GM21737 (cell line): ENCODE data around the gene GRM4.

Experiments used
- ATAC-seq: cut with Tn5 transposase; IDR thresholded peaks from one replicate; pipeline ENCODE4 v1.9.1; 2021; ENCODE audit warnings: mild to moderate bottlenecking, moderate library complexity; ENCODE audit not compliant: unreplicated experiment

GRM4 gene

GRCh38 chr6:34143196-34143883 is 2.5 kb downstream of the GRM4 start:
- no peak for ATAC-seq

DNA sequence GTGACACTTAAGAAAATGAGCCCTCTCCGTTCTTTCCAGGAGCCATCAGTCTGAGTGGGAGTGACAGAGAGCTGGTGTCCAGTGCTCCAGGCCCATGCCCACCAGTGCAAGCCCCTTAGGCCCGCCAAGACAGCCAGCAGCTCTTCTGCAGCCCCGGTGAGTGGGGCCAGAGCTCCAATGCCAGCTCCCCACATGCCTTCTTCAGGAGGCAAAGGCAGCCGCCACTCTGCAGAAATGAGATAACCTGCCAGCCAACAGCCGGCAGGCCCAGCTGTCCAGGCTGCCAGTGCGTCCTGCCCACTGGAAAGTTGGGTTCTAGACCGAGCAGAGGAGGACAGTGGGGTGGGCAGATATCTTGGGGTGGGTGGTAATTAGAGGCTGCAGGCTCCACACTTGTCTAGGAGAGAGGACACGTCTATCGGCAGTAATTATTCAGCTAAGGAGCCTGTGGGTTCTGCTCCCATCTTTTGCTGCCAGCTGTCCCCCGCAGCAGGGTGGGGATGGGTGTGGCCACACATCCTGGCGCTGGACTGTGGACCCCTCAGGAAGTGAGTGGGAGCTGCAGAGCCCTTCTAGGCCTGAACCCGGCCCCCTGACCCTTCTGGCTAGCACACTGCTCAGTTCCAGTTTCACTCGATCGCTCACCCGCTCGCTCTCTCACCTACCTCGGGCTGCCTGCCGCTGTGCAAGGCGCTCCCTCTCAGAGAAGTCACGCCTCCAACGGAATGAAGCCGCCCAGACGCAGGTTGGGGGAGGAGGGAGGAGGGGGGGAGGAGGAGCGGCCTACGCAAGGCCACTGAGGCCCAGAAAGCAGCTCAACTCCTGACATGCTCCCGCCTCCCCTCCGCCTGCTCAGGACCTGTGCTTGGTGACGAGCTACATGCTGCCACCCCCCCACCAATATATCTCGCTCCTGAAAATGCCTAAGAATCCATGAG is 3.6 kb downstream of the GRM4 start:
- ATAC-seq, result no peak

DNA sequence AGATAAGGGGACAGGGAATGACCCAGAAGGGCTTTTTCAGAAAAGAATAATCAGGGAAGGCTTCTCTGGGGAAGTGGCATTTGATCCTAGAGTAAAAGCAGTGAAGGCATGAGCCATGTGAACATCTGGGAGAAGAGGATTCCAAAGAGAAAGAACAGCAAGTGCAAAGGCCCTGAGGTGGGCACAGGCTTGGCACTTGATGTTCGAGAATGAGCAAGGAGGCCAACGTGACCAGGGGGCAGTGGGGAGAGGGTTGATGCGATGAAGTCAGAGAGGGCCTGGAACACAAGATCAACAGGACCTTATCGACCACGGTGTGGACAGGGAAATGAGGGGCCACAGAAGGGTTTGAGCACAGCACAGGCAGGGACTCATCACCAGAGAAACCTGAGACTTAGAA is 5.8 kb downstream of the GRM4 start:
- ATAC-seq, result no peak

DNA sequence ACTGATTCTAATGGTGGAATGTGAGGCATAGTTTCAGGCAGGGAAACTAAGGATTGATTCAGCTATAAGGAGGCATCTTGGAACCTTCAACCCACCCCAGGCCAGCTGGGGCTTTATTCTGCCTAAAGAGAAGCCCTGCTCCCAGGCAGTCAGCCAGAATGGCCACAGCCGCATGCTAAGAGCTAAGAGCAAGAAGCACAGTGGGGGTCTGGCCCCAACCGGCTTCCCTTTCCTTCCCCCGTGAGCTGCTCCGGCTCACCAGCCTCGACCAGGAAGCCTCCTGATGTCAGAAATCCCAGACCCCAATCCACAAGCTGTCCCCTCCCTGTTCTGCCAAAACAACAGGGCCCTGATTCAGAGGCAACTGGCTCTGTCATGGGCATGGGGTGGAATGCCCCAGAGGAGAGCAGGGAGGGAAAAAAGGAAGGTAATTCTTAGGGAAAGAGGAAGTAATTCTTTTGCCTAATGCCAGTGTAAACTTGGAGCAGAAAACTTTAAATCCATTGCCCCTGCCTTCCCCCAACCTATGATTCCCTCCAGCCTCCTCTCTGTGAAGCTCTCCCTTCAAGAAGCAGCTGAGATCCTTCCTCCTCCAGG is 6.9 kb downstream of the GRM4 start:
- ATAC-seq, result no peak

- ATAC-seq, result no peak
These were observed 7.7 kb downstream of the GRM4 start for GRCh38 chr6:34138191-34138590.

DNA sequence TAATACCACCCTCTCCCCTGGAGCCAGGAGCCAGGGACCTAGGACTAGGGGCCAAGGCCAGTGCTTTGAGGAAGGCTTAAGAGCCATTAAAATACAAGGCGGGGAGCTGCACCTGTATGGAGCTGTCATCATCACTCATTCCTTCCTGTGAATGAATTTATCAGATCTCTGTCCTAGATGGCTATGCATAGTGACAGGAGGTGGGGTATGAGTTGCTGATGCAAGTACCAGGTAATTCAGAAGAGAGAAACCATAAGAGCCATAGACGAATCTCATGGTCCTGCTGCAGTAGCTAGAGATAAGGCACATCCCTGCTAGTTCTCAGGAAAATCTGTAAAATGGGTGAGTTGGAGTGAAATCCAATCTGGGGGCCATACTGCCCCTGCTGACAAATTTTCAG is 10.3 kb downstream of the GRM4 start:
- ATAC-seq, result no peak

- no peak for ATAC-seq
These were observed 13.3 kb downstream of the GRM4 start for GRCh38 chr6:34132486-34133185.

DNA sequence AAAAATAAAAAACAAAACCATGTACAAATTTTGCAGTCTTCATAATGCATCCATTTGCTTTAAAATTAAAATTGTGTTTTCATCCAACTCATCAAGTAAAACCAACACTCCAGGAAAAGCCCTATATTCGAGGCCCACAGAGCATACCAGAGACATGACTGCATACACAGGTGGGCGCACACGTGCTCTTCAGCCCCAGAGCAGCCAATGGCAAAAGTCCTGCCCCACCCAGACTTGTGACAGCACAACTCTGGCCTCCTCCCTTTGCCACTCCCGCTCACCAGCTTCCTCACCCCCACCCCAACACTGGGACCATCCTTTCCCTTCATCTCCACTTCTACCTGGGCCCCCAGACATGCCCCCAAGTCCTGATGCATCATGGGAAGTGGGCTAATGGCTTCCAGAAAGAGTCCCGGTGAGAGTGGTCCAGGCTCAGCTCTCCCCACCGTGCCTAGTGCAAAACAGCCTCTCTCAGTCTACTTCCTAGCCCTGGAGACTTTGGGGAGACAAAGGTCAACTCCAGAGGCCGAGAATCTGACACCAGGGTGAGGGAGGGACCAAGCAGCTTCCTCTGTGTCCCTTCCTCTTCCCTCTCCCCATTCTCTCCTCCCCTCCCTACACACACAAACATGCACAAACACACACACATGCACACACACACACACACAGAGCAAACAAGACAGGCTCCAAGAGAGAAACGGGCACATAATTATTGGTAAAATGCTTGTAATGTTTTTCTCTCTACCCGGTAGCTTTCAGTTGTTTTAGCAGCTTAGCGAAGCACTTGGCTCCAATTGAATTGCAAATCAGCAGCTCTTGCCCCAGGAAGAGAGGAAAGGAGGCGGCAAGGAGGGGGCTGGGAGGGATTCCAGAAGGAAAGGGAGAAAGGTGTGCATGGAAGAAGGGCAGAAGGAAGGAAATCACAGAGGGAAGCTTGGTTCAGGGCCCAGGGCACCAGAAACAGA is 14.3 kb downstream of the GRM4 start:
- ATAC-seq, result no peak

DNA sequence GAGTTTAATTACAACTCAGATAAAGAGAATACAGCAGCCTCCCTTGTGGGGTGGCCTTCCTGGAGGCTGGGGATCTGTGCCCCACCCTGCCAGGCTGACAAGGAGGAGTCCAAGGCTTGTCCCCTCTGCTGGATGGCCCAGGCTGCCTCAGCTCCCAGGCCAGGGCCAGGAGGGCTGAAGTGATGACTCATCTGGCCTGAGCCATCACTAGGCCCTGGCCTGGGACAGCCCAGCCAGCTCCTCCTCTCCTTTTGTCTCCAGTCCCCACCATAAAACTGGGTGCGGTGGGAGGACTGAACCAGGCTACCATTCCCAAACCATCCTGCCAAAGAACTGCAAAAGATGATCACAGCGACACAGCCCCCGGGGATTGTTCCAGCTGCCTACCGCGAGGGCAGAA is 15.0 kb downstream of the GRM4 start:
- no peak for ATAC-seq

DNA sequence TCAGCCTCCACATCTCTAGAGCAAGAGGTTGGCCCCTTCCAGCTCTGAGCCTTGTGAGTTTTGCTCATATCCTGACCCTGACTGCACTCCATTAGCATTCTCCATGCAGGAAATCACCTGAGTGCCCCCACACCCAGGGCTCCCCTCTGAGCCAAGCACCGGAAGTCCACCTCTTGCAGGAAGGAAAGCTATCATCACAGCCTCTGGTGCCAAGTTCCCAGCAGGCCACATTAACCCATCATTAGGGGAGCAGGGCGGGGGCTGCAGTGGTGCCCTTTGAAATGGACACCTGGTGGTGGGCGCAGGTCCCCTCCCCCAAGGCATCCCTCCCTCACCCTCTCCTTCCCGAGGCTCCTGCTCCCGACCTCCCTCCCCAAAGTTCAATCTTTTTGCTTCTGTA is 16.1 kb downstream of the GRM4 start:
- no peak for ATAC-seq

DNA sequence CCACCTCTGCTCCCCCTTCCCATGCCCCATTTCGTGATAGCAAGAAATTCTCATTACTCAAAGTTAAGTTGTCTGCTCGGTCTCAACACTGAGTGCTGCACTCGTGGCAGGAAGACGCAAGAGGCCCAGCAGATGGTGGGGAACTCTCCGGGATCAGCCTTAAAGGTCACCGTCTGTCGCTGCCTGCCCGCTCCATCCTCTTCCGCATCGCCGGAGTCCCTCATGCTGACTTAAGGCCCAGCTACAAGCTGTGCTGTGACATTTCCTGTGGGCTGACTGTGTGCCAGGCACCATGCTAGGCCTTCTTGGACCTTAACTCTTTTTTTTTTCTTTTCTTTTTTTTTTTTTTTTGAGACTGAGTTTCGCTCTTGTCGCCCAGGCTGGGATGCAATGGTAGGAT is 17.8 kb downstream of the GRM4 start:
- no peak for ATAC-seq

DNA sequence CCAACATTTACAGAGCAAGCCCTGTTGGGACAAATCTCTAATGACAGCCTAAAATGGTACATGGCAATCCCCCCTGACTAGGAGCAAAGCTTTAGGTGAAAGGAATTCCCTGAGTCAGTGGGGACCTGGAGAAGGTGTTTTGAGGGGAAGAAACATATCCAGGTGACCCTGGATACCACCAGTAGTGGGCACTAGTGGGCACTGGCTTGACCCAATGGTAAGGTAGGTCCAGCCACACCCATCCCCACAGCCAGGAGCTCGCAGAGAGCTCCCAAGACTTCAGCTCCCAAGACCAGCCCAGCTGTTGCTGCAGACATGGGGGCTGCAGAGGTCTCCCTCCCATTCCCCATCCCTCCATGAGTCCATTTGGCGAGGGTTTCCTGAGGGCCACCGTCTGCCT is 19.5 kb downstream of the GRM4 start:
- no peak for ATAC-seq

- no peak for ATAC-seq
These were observed 19.9 kb downstream of the GRM4 start for GRCh38 chr6:34125939-34126338.

GRCh38 chr6:34120953-34121675 is 24.8 kb downstream of the GRM4 start:
- no peak for ATAC-seq

DNA sequence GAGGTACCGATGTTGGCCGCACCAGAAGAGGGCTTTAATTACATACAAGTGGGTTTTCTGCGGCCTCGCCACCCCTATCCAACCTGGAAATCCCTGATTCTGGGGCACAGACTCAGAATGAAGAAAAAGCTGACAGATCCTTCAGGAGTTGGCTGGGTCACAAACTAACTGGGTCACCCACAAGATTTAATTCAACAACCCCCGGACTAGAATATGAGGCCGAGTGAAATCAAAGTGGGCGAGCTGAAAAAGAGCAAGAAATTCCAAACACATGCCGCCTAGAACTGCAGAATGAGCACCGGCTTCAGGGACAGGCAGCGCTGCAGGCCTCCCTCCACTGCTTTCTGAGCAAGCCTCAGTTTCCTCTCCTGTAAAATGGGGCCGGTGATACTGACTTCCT is 30.0 kb downstream of the GRM4 start:
- ATAC-seq, result no peak

- no peak for ATAC-seq
These were observed 30.5 kb downstream of the GRM4 start for GRCh38 chr6:34115403-34115795.

DNA sequence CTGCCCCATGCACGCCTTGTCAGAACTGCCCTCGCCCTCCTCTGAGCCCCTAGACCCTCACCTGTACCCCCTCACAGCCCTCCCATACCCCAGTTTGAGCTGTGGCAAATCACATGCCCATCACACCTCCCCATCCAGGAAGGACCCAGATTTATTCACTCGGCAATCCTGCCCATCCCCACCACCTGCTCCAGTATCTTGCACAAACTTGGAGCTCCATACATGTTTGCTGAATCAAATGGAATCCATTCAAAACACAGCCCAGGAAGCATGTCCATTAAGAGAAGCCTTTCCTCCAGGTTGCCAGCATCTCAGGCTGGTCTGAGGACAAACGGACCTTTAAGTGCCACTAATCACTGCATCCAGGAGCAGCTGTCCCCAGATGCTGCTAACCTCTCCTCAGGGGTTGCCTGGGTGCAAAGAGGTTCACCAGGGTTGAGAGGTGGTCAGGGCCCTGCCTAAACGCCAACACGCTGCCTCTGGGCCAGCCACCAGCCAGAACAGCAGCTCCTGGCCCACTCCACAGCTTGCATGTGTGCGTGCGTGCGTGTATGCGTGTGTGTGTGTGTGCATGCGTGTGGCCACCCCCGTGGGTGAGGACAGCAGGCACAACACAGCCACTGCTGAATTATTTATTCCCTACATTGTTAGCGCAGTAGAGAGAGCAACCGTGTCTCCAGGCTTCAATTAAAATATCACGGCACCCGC is 31.0 kb downstream of the GRM4 start:
- no peak for ATAC-seq

DNA sequence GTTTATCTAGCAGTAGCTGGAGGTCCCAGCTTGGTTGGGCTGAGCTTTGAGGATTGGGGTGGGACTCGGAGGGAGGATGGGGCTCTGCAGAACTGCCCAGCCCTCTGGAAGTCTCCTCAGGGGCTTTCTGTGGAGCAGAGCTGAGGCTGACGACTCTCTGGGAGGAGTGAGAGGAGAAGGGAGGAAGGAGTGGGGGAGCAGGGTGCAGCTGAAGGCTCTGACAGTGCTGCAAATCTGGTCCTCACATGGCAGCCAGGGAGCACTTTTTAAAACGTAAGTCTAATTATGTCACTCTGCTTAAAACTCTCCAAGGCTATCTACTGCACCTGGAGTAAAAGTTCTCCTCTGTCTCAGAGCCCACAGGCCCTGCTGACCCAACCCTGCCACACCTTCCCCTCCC is 32.4 kb downstream of the GRM4 start:
- no peak for ATAC-seq

DNA sequence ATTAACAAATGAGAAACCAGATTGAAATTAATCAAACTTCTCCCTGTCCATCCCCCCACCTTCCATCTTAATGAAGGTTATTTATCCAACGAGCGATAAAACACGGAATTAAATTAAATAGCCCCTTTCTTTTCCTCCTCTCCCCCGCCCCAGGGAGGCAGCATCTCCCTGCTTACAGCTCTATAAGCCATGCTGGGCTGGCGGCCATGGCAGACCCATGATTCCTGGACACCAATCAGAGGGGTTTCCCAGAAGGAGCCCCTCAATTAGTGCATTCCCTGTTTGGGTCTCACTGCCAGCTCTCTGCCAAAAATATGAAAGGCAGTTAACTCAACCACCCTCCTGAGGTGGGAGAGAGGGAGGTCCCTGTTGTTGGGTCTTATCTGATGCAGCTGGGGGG is 33.8 kb downstream of the GRM4 start:
- ATAC-seq, result no peak
